T-helper 1 cell treated with Interleukin-12 subunit alpha and Interleukin-12 subunit beta and Interleukin-4 antibody, amounts not matched to agents 30 μg/mL and 1 μg/mL, for 36 hours (primary cell): Measurements from ENCODE around the gene GDI1.
A peak's percentile ranks its signal among the peaks of the same experiment; 100 is the strongest.

Source experiments
- H3K27ac Mint-ChIP-seq: one replicate; pipeline ENCODE4 v1.8.0; 2021; ENCODE audit warnings: mild to moderate bottlenecking, mixed read lengths
- H3K27me3 Mint-ChIP-seq: one replicate; pipeline ENCODE4 v1.8.0; 2021; ENCODE audit warnings: low read depth, mixed read lengths
- H3K36me3 Mint-ChIP-seq: one replicate; pipeline ENCODE4 v1.8.0; 2021; ENCODE audit warnings: low read depth, mixed read lengths
- H3K4me1 Mint-ChIP-seq: one replicate; pipeline ENCODE4 v1.8.0; 2021; ENCODE audit warnings: low read depth, mixed read lengths
- H3K4me3 Mint-ChIP-seq: one replicate; pipeline ENCODE4 v1.8.0; 2021; ENCODE audit warnings: mild to moderate bottlenecking, moderate library complexity, mixed read lengths
- H3K9me3 Mint-ChIP-seq: one replicate; pipeline ENCODE4 v1.8.0; 2021; ENCODE audit warnings: mixed read lengths

GDI1 gene

DNA sequence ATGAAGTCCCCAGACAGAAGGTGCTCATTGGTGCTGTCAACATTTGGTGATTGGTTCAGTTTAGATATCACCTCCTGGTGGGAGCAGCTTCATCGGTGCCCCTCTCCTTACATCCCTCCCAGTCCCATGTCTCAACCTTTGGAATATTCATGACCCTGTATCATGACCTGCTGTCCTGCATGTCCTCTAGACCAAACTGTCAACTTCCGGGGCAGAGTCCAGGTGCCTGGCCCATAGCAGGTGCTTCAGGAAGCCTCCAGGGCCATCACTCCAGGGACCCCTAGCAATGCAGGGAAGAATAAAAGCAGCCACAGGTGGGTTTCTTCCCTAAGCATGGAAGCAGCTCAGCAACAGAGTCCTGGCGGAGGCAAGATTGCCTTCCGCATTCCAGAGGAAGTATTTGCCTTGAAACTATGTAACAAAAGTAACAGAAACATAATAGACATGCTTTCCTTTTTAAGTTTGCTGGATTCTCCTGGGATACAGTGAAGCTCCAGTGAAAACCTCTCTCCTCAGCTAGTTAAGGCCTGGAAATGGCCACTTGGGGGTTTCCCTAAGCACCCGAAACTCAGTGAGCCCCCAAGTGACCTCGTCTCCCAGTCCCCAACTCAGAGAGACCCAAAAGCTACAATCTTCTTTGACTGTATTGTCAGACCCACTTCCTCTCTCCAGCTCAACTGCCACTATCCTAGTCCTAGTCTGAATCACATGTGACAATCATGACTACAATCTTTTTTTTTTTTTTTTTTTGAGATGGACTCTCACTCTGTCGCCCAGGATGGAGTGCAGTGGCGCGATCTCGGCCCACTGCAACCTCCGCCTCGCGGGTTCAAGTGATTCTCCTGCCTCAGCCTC lies 9.8 kb upstream of the GDI1 start:
- Mint-ChIP-seq H3K4me1 (peaks cover 21% of the 10 kb centered on the region), H3K27ac (no peak overlapping the region), H3K4me3 (peak overlapping the region; percentile 83), H3K36me3 (peaks cover 5% of the 10 kb centered on the region), H3K27me3 (no peaks in the 10 kb centered on the region), H3K9me3 (no peaks in the 10 kb centered on the region)

DNA sequence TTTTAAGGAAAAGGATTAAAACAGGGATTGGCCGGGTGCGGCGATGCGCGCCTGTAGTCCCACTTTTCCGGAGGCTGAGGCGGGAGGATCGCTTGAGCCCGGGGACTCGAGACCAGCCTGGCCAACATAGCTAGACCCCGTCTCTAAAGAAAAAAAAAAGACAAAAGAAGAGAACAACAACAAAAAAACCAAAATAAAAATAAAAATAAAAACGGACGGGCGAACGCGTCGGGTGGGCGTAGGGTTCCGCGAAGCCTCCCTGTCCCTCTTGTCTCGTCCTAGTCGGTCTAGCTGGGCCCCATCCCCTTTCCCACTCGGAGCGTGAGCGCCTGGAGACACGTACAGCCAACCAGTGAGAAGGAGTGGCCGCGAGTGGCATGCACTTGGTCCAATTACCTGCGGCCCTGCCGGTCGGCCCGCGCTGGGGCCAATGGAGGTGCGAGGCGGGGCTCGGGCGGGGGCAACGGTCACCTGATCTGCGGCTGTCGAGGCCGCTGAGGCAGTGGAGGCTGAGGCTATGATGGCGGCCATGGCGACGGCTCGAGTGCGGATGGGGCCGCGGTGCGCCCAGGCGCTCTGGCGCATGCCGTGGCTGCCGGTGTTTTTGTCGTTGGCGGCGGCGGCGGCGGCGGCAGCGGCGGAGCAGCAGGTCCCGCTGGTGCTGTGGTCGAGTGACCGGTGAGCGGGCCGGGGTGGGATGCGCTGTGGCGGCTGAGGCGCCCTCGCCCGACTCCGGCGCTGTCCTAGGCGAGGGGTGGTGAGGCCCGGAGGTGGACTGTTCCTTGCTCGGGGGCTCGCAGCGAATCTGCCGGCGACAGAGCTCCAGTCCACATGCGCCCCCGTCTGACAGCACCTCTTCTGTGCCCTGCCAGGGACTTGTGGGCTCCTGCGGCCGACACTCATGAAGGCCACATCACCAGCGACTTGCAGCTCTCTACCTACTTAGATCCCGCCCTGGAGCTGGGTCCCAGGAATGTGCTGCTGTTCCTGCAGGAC lies 8.5 kb upstream of the GDI1 start, which contains the start of gene ATP6AP1:
Gene ATP6AP1 (plus strand): TSS at position 502 of the 996 bp plus-strand sequence. CDS start 16 bp downstream, at position 518.
- Mint-ChIP-seq H3K4me3 (peak within 1 kb of the TSS; percentile 83), H3K27me3 (no peaks in the 10 kb centered on the region), H3K27ac (peak within 1 kb of the TSS; percentile 84), H3K4me1 (peaks cover 21% of the 10 kb centered on the region), H3K9me3 (no peaks in the 10 kb centered on the region), H3K36me3 (peaks cover 8% of the 10 kb centered on the region)

DNA sequence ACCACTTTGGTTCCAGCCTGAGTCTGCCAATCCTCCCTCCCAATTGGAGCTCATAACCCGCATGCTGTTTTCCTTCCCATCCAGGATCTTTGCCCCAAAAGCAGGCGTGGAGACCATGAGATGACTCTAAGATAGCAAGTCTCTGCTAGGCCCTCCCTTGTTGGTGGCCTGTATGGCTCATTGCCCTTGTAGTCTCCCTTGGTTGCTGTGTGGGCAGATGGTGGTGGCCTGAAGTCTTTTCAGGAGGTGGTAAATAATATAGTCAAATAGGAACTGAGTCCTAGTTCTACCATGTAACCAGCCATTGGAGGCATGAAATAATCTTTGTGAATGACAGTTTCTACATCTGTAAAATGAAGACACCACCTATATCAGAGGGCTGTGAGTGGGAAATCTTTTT lies 7.2 kb upstream of the GDI1 start:
- Mint-ChIP-seq H3K36me3 (peaks cover 8% of the 10 kb centered on the region), H3K27me3 (no peaks in the 10 kb centered on the region), H3K4me3 (peak overlapping the region; percentile 83), H3K27ac (no peak overlapping the region), H3K9me3 (no peaks in the 10 kb centered on the region), H3K4me1 (peaks cover 18% of the 10 kb centered on the region)

DNA sequence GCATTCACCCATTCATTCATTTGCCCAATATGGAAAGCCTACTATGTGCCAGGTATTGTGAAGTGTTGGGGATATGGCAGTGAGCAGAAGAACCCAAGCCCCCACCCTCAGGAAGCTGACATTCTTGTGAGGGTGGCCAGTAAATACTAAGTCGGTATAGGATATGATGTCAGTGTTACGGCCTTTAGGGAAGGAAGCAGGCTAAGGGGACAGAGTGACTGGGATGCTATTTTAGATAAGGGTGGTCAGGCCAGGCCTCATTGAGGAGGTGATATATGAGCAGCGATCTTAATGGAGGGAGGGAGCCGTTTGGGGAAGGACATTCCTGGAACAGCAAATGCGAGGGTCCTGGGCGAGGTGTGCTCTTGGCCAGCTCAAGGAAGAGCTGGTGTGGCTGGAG lies 6.5 kb upstream of the GDI1 start:
- peak overlapping the region; percentile 9 for H3K4me3 Mint-ChIP-seq
- no peaks in the 10 kb centered on the region for H3K9me3 Mint-ChIP-seq
- no peaks in the 10 kb centered on the region for H3K27me3 Mint-ChIP-seq
- peaks cover 18% of the 10 kb centered on the region for H3K4me1 Mint-ChIP-seq
- H3K27ac Mint-ChIP-seq: no peak overlapping the region
- H3K36me3 Mint-ChIP-seq: peaks cover 8% of the 10 kb centered on the region

DNA sequence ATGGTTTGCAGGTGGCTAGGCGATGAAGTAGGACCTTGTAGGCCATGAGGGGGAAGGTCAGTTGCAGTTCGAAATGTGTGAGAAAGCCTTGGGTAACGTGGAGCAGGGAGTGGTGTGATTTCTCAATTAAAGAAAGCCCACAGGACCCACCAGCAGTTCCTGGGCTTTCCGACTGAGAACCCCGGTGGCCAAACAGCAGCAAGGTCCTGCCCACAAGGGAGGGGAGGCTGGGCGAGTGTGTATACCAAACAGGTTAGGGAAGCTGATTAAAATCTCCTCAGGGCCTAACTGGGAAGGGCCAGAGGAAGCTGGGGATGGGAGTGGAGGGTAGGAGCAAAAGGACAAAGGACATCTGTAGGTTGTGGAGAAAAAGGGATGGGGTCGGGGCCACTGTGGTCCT lies 6.0 kb upstream of the GDI1 start:
- H3K27ac Mint-ChIP-seq: no peak overlapping the region
- peaks cover 18% of the 10 kb centered on the region for H3K4me1 Mint-ChIP-seq
- no peaks in the 10 kb centered on the region for H3K9me3 Mint-ChIP-seq
- H3K4me3 Mint-ChIP-seq: peak overlapping the region; percentile 9
- no peaks in the 10 kb centered on the region for H3K27me3 Mint-ChIP-seq
- peaks cover 8% of the 10 kb centered on the region for H3K36me3 Mint-ChIP-seq

DNA sequence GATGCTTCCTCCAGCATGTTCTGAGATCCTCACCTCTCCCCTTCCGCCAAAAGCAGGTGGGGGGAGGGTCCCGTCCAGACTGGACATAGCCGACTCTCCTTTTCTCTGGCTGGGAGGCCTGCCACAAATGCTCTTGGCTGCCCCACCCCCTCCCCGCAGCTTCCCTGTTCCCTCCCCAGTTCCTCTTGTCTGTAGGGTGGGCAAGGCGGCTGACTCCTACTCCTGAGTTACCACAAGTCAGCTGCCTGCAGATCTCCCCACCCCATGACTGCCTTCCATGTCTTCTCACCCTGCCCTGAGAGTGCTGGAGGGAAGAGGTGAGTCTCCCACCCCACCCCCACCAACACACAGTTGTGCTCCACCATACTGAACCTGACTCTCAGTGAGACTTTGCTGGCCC lies 5.6 kb upstream of the GDI1 start:
- Mint-ChIP-seq H3K9me3 (no peaks in the 10 kb centered on the region), H3K4me1 (peaks cover 22% of the 10 kb centered on the region), H3K27me3 (no peaks in the 10 kb centered on the region), H3K27ac (no peak overlapping the region), H3K4me3 (no peak overlapping the region), H3K36me3 (peaks cover 8% of the 10 kb centered on the region)

DNA sequence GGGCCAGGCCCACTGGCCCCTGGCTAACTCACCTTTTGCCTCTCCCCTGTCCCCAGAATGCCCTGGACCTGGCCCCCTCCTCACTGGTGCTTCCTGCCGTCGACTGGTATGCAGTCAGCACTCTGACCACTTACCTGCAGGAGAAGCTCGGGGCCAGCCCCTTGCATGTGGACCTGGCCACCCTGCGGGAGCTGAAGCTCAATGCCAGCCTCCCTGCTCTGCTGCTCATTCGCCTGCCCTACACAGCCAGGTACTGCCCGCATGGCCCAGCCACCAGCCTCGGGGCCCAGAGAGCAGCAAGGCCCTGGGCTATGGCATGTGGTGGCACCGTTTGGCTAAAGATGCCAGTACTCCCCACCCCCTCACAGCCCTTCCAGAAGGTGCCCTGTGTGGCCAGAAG lies 4.7 kb upstream of the GDI1 start:
- H3K36me3 Mint-ChIP-seq: peaks cover 8% of the 10 kb centered on the region
- no peak overlapping the region for H3K4me3 Mint-ChIP-seq
- peaks cover 23% of the 10 kb centered on the region for H3K4me1 Mint-ChIP-seq
- H3K9me3 Mint-ChIP-seq: no peaks in the 10 kb centered on the region
- H3K27ac Mint-ChIP-seq: no peak overlapping the region
- H3K27me3 Mint-ChIP-seq: no peaks in the 10 kb centered on the region

DNA sequence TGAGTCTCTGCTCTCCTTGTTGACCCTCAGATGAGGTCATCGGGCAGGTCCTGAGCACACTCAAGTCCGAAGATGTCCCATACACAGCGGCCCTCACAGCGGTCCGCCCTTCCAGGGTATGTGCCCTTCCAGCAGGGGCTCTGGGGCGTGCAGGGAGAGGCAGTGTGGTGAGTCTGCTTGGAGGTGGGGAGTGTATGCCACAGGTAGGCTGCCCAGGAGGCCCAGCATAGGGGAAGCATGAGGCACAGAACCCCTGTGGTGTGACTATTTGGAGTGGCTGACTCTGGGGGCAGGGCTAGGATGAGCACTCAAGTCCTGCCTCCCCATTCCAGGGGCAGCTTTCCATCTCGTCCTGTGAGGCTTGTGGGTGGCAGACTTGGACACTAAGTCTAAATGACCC lies 3.3 kb upstream of the GDI1 start:
- Mint-ChIP-seq H3K27ac (no peak overlapping the region), H3K27me3 (no peaks in the 10 kb centered on the region), H3K36me3 (peaks cover 8% of the 10 kb centered on the region), H3K9me3 (no peaks in the 10 kb centered on the region), H3K4me1 (peaks cover 24% of the 10 kb centered on the region), H3K4me3 (no peak overlapping the region)

DNA sequence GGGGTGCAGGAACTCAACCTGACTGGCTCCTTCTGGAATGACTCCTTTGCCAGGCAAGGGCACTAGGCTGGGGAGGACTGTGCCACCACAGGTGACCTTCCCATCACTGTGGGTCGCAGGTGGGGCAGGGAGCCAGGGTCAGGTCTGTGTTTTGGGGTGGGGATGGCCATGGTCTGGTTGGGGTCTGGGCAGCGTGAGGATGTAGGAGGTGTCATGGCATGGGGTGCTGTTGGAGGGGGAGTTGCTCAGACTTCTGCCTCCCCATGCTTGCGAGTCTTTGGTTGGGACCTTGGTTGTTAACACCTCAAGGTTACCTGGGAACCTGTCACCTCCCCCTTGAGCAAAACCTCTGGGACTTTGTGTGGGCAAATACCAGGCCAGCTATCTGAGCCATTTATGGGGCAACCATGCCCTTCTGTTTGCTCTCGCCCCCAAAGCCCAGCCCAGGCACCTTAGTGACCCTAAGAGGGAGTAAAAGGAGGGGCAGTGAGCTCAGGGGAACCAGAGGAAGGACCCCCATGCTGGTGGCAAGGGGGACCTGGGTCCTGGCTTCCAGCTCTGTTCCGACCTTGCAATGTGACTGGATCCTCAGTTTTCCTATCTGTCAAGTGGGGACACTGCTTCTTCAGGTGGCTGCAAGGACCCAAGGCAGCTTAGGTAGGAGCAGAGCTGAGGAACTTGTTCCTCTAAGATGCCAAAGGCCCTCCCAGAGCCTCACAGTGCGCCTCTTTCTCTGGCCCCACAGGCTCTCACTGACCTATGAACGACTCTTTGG lies 2.4 kb upstream of the GDI1 start:
- H3K4me3 Mint-ChIP-seq: no peak overlapping the region

DNA sequence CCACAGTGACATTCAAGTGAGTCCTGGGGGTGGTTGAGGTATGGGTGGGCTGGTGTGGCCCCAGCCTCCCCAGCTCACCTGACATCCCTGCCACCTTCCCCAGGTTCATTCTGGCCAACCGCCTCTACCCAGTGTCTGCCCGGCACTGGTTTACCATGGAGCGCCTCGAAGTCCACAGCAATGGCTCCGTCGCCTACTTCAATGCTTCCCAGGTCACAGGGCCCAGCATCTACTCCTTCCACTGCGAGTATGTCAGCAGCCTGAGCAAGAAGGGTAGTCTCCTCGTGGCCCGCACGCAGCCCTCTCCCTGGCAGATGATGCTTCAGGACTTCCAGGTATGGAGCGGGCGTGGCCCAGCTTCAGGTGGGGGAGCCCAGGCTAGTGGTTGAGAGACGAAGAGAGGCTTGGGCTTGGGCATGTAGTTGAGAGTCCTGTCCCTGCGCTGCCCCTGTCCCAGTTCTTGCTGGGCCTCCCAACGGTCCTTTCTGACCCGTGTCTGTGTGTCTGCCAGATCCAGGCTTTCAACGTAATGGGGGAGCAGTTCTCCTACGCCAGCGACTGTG lies 1.7 kb upstream of the GDI1 start:
- peaks cover 11% of the 10 kb centered on the region for H3K36me3 Mint-ChIP-seq
- no peaks in the 10 kb centered on the region for H3K9me3 Mint-ChIP-seq
- H3K4me3 Mint-ChIP-seq: no peak overlapping the region
- H3K27ac Mint-ChIP-seq: no peak overlapping the region
- peaks cover 17% of the 10 kb centered on the region for H3K4me1 Mint-ChIP-seq
- H3K27me3 Mint-ChIP-seq: no peaks in the 10 kb centered on the region

More for the DNA sequence above, 2.4 kb upstream of the GDI1 start:
- no peaks in the 10 kb centered on the region for H3K27me3 Mint-ChIP-seq
- H3K9me3 Mint-ChIP-seq: no peaks in the 10 kb centered on the region
- no peak overlapping the region for H3K27ac Mint-ChIP-seq
- H3K36me3 Mint-ChIP-seq: peaks cover 11% of the 10 kb centered on the region
- H3K4me1 Mint-ChIP-seq: peaks cover 20% of the 10 kb centered on the region

DNA sequence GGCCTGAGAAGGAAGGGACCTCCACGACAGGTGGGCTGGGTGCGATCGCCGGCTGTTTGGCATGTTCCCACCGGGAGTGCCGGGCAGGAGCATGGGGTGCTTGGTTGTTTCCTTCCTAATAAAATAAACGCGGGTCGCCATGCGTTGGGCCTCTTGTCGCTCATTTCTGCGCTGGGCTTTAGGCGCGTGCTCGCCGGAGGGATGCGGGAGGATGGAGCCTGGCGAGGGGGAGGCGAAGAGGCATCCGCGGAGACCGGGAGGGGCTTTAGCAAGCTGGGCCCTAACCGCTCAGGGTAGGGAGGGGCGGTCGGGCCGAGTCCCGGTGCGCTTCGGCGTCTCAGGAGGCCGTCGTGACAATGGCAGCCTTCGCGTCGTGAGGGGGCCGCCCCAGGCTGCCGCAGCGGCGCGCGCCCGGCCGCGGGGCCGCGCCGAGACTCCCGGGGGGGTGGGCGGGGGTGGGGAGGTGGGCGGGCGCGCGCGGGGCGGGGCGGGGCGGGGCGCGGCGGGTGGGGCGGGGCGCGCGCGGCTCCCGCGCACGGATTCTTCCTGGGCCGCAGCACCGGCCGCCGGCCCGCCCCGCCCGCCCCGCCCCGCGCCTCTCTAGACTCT lies 476 bp upstream of the GDI1 start:
- H3K27ac Mint-ChIP-seq: peak overlapping the region; percentile 80
- no peaks in the 10 kb centered on the region for H3K27me3 Mint-ChIP-seq
- H3K4me3 Mint-ChIP-seq: peak overlapping the region; percentile 66
- H3K9me3 Mint-ChIP-seq: no peaks in the 10 kb centered on the region
- H3K36me3 Mint-ChIP-seq: peaks cover 6% of the 10 kb centered on the region
- H3K4me1 Mint-ChIP-seq: peaks cover 10% of the 10 kb centered on the region

DNA sequence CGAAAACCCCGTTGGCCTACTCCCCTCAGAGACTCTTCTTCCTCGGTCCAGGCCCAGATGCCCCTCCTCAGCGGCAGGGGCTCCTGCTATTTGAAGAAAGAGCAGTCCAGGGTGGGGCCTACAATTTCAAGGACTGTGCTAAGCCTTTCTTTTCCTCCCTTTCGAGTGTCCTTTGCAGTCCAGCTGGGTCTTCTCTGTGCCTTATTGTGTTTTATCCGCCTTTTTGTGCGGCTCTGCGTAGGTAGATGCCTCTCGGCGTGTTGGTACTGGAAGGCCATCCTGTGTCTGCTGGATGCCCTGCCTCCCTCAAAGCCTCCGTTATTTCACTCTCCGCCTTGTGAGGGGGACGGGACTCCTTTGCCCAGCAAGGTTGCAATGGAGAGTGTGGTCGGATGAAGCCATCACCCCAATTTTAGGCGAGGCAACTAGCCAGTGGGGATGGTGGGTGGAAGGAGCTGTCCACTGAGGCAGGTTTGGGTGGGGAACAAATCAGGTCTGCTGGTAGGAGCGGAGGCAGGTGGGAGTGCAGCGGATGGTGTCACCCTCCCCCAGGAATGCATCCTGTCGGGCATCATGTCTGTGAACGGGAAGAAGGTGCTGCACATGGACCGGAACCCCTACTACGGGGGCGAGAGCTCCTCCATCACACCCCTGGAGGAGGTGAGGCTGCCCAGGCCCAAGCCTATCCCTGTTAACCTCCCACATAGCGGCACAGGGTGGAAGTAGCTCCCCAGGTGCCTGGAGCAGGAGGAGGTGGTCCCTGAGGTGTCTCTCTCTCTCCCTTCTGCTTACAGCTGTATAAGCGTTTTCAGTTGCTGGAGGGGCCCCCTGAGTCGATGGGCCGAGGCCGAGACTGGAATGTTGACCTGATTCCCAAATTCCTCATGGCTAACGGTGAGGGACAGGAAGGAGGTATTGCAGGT lies 1.3 kb downstream of the GDI1 start:
- Mint-ChIP-seq H3K4me1 (peaks cover 15% of the 10 kb centered on the region), H3K27ac (peak overlapping the region; percentile 79), H3K27me3 (no peaks in the 10 kb centered on the region), H3K36me3 (peaks cover 6% of the 10 kb centered on the region), H3K4me3 (peak overlapping the region; percentile 84), H3K9me3 (no peaks in the 10 kb centered on the region)

DNA sequence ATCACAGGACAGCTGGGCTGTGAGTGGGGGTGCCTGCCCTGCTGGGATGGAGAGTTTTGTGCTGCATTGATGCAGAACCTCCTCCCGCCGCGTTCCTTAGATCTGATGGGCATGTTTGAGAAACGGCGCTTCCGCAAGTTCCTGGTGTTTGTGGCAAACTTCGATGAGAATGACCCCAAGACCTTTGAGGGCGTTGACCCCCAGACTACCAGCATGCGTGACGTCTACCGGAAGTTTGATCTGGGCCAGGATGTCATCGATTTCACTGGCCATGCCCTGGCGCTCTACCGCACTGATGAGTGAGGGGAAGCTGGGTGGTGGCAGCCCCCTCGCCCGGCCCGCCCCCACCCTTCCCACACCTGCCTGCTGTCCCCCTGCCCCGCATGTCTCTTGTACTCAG lies 2.9 kb downstream of the GDI1 start:
- Mint-ChIP-seq H3K27me3 (no peaks in the 10 kb centered on the region), H3K9me3 (no peaks in the 10 kb centered on the region), H3K4me1 (peaks cover 15% of the 10 kb centered on the region), H3K27ac (no peak overlapping the region), H3K36me3 (peaks cover 5% of the 10 kb centered on the region), H3K4me3 (no peak overlapping the region)
